Measurements from ENCODE around the gene FBXW11. TPM values are rescaled to one million over a fixed set of nuclear protein-coding genes. Genes with fewer than 3 reads are reported as not detected.

FBXW11 gene
- total and polyA plus RNA-seq, 10 of the 15 experiments (the other 5 are each of a cell fraction or from before 2014, with no cell fraction given): 4.3 to 61.5 (median 40.0) TPM

DNA sequence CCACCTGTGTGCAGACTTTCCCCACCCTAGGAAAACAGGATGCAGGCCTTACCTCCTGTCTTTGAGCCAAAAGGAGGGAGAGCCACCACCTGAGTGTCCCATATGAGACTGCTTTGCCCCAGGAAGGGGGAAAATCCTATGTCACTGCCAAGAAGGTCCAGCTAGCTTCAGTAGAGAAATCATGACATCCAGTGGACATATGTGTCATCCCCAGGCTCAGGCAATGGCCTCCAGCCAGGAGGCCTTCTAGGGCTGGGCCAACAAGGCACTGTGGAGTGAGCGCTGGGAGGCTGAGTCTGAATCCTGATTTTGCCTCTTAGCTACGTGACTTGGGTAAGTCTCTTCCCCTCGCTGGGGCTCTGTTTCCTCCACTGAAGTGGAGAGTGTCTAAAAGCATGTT lies 160.6 kb downstream of the FBXW11 start:
- POLR2A ChIA-PET: no interaction called here
- no peak for DNase-seq (ENCODE audit: low read depth, low spot score)
- Histone ChIP-seq H3K4me2 (ENCODE audit: control insufficient read depth, insufficient read depth) (no peak overlapping the region), H3K9me3 (replicated peaks; ENCODE audit: control insufficient read depth, insufficient read depth, low read length) (no peaks in the 10 kb centered on the region), H3K27ac (ENCODE audit: control insufficient read depth, insufficient read depth) (no peak overlapping the region), H3K27me3 (replicated peaks in 1 of 2; ENCODE audit: control insufficient read depth in 2 of 2, insufficient read depth in 2 of 2, low read length in 1 of 2) (no peaks in the 10 kb centered on the region), H4K20me1 (ENCODE audit: control insufficient read depth, insufficient read depth) (no peaks in the 10 kb centered on the region), H2AFZ (ENCODE audit: control insufficient read depth, low read depth, low read length) (no peak overlapping the region), H3K79me2 (ENCODE audit: control insufficient read depth, insufficient read depth, low read length) (no peaks in the 10 kb centered on the region), H3K4me1 (ENCODE audit: control insufficient read depth, insufficient read depth, low read length) (no peaks in the 10 kb centered on the region), H3K9ac (ENCODE audit: control insufficient read depth, insufficient read depth, low read length) (no peak overlapping the region), H3K36me3 (ENCODE audit: control insufficient read depth in 2 of 2, insufficient read depth in 2 of 2, low read length in 1 of 2) (no peaks in the 10 kb centered on the region), H3K4me3 (no peak overlapping the region)
- ATAC-seq: no peak
- no TSS peak for BruUV-seq (replicated peaks)
- 96% methylated on average over 3 of the region's 3 CpGs for WGBS (ENCODE audit: insufficient coverage, insufficient replicate concordance, low lambda C conversion rate, missing lambda C conversion rate)
- in situ Hi-C loops (cut with MboI) (no loop called here), intact Hi-C loops (cut with micrococcal nuclease; ENCODE audit: unreplicated experiment) (no loop called here)
- TF ChIP-seq MYB (IDR thresholded peaks at IDR 0.05; ENCODE audit: borderline replicate concordance, low read depth, low read length) (no peak), FOS (IDR thresholded peaks at IDR 0.05; ENCODE audit: borderline replicate concordance, extremely low read depth, insufficient read length) (no peak), LARP7 (IDR thresholded peaks at IDR 0.05) (no peak), TARDBP (IDR thresholded peaks at IDR 0.05; ENCODE audit: borderline replicate concordance) (no peak), MTA3 (IDR thresholded peaks at IDR 0.05; ENCODE audit: borderline replicate concordance, low read length) (no peak), NR2F1 (conservative IDR thresholded peaks at IDR 0.05) (no peak), BACH1 (IDR thresholded peaks at IDR 0.05; ENCODE audit: borderline replicate concordance) (no peak), NFXL1 (IDR thresholded peaks at IDR 0.05; ENCODE audit: borderline replicate concordance) (no peak), ZNF274 (IDR thresholded peaks at IDR 0.05; ENCODE audit: insufficient read depth, insufficient read length) (no peak), PML (IDR thresholded peaks at IDR 0.05; ENCODE audit: low read length) (no peak), JUNB (IDR thresholded peaks at IDR 0.05) (no peak), SRF (IDR thresholded peaks at IDR 0.05; ENCODE audit: low read depth in 2 of 2, low read length in 2 of 2) (no peak), STAT1 (conservative IDR thresholded peaks at IDR 0.05) (no peak), CHD2 (IDR thresholded peaks at IDR 0.05; ENCODE audit: borderline replicate concordance, low read depth, low read length) (no peak)
- TF ChIP-seq, protein P1, sequence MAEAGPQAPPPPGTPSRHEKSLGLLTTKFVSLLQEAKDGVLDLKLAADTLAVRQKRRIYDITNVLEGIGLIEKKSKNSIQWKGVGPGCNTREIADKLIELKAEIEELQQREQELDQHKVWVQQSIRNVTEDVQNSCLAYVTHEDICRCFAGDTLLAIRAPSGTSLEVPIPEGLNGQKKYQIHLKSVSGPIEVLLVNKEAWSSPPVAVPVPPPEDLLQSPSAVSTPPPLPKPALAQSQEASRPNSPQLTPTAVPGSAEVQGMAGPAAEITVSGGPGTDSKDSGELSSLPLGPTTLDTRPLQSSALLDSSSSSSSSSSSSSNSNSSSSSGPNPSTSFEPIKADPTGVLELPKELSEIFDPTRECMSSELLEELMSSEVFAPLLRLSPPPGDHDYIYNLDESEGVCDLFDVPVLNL (IDR thresholded peaks at IDR 0.05; ENCODE audit: low read depth, low read length): no peak
- TF ChIP-seq, protein P2, sequence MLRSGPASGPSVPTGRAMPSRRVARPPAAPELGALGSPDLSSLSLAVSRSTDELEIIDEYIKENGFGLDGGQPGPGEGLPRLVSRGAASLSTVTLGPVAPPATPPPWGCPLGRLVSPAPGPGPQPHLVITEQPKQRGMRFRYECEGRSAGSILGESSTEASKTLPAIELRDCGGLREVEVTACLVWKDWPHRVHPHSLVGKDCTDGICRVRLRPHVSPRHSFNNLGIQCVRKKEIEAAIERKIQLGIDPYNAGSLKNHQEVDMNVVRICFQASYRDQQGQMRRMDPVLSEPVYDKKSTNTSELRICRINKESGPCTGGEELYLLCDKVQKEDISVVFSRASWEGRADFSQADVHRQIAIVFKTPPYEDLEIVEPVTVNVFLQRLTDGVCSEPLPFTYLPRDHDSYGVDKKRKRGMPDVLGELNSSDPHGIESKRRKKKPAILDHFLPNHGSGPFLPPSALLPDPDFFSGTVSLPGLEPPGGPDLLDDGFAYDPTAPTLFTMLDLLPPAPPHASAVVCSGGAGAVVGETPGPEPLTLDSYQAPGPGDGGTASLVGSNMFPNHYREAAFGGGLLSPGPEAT (IDR thresholded peaks at IDR 0.05; ENCODE audit: low read depth): no peak
- SMC1A ChIA-PET (ENCODE audit: uncharacterized antibody, unreplicated experiment): interaction anchor here (0.6 kb wide), 1 partner anchor 260 kb away, joined by 3 read pairs; no protein-coding TSS in a partner anchor
- RAD21 ChIA-PET (ENCODE audit: unreplicated experiment): no interaction called here
- FAIRE-seq: no peak
- CTCF ChIA-PET: interaction anchor here (0.6 kb wide), 1 partner anchor 354 kb away, joined by 3 read pairs; no protein-coding TSS in a partner anchor
